ENCODE measurements around the gene PDZK1IP1. TPM values are rescaled to one million over a fixed set of nuclear protein-coding genes. Genes with fewer than 3 reads are reported as not detected.

PDZK1IP1 gene
- polyA plus RNA-seq, 1 donor = 0.59 TPM

GRCh38 chr1:47137198-47137597 is 52.6 kb downstream of the PDZK1IP1 start, which contains the start of gene CYP4A22:
Gene CYP4A22, plus strand, starts transcription at chr1:47137441. Its CDS starts 45 bp downstream, at chr1:47137486.
- DNase-seq = no peak

Other genes starting within 250 kb of the PDZK1IP1 start
- gene CYP4A11, start 248.6 kb downstream of the PDZK1IP1 start, polyA plus RNA-seq (ENCODE audit: insufficient read length) = 0.22 TPM
- 4.1 TPM for gene CYP4X1, start 166.4 kb downstream of the PDZK1IP1 start, polyA plus RNA-seq (ENCODE audit: insufficient read length)
- gene CYP4Z1, start 122.8 kb downstream of the PDZK1IP1 start, polyA plus RNA-seq (ENCODE audit: insufficient read length) = 0.15 TPM
- gene CYP4A22, start 52.6 kb downstream of the PDZK1IP1 start, polyA plus RNA-seq (ENCODE audit: insufficient read length) = 0.13 TPM
- gene TAL1, start 42.2 kb upstream of the PDZK1IP1 start, polyA plus RNA-seq (ENCODE audit: insufficient read length) = 3.6 TPM
- gene STIL, start 124.1 kb upstream of the PDZK1IP1 start, polyA plus RNA-seq (ENCODE audit: insufficient read length) = 3.9 TPM
- gene CMPK1, start 143.8 kb upstream of the PDZK1IP1 start, polyA plus RNA-seq (ENCODE audit: insufficient read length) = 69.0 TPM
- gene FOXE3, start 226.2 kb upstream of the PDZK1IP1 start, polyA plus RNA-seq (ENCODE audit: insufficient read length) = not detected
- 0.30 TPM for gene FOXD2, start 248.0 kb upstream of the PDZK1IP1 start, polyA plus RNA-seq (ENCODE audit: insufficient read length)

Measured in hindlimb muscle (tissue), 1 donor.